Fibroblast of mammary gland (primary cell): ENCODE data around the gene TNS1.

ENCODE experiments used
- DNase-seq: peaks from one replicate; pipeline ENCODE4 v3.0.0-alpha.2; 2010; ENCODE audit warnings: low read depth
- H3K4me3 ChIP-seq: 2 replicates; pipeline ENCODE4 v1.5.1; 2011; ENCODE audit warnings: low read depth, mild to moderate bottlenecking, low read length, moderate library complexity; ENCODE audit not compliant: control insufficient read depth
- CTCF ChIP-seq: conservative IDR thresholded peaks from 2 replicates; pipeline ENCODE4 v1.5.1; 2011; ENCODE audit warnings: low read depth, low read length, inconsistent platforms; ENCODE audit not compliant: control insufficient read depth, insufficient read depth

Gene TNS1

GRCh38 chr2:217915706-217916105 is 87.1 kb downstream of the TNS1 start:
- no peak for TF ChIP-seq CTCF

GRCh38 chr2:217914878-217915277 is 87.9 kb downstream of the TNS1 start:
- DNase-seq = no peak
- no peak for TF ChIP-seq CTCF
- H3K4me3 ChIP-seq = no peak overlapping the region

More at GRCh38 chr2:217915706-217916105, 87.1 kb downstream of the TNS1 start:
- no peak for DNase-seq
- no peak overlapping the region for H3K4me3 ChIP-seq

GRCh38 chr2:217914078-217914477 is 88.7 kb downstream of the TNS1 start:
- H3K4me3 ChIP-seq = no peak overlapping the region
- DNase-seq = no peak
- TF ChIP-seq CTCF = no peak

GRCh38 chr2:217913436-217913835 is 89.4 kb downstream of the TNS1 start:
- no peak for DNase-seq
- H3K4me3 ChIP-seq = no peak overlapping the region
- TF ChIP-seq CTCF = no peak

GRCh38 chr2:217912098-217913024 is 90.4 kb downstream of the TNS1 start:
- no peak overlapping the region for H3K4me3 ChIP-seq
- no peak for DNase-seq
- TF ChIP-seq CTCF = no peak

GRCh38 chr2:217911283-217912097 is 91.3 kb downstream of the TNS1 start:
- no peak for TF ChIP-seq CTCF
- H3K4me3 ChIP-seq = no peak overlapping the region
- DNase-seq = peak; percentile 60
